ENCODE data around the gene GRIA2. TPM values are rescaled to one million over a fixed set of nuclear protein-coding genes. Genes with fewer than 3 reads are reported as not detected.

The GRIA2 gene
- total RNA-seq, 1 donor from 2014 or later = 31.3 TPM

DNA sequence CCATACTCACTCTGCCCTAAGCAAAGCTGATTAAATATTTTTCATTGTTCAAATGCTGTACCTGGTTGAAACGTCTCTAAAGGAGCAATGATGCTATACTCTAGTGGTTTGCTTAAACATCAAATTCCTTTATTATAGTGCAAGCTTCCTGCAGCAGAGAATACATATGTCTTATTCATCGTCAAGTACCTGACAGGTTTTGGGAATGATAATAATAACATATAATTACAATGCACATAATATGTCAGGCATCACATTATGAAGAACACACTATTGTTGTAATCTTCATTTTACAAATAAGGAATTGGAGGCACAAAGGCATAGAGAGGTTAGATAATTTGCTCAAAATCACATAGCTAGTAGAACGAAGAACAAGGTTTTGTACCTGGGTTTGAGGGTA lies 151.6 kb downstream of the GRIA2 start:
- TF ChIP-seq, protein P1, sequence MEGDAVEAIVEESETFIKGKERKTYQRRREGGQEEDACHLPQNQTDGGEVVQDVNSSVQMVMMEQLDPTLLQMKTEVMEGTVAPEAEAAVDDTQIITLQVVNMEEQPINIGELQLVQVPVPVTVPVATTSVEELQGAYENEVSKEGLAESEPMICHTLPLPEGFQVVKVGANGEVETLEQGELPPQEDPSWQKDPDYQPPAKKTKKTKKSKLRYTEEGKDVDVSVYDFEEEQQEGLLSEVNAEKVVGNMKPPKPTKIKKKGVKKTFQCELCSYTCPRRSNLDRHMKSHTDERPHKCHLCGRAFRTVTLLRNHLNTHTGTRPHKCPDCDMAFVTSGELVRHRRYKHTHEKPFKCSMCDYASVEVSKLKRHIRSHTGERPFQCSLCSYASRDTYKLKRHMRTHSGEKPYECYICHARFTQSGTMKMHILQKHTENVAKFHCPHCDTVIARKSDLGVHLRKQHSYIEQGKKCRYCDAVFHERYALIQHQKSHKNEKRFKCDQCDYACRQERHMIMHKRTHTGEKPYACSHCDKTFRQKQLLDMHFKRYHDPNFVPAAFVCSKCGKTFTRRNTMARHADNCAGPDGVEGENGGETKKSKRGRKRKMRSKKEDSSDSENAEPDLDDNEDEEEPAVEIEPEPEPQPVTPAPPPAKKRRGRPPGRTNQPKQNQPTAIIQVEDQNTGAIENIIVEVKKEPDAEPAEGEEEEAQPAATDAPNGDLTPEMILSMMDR (IDR thresholded peaks at IDR 0.05) = no peak
- Mint-ChIP-seq H3K36me3 (ENCODE audit: unreplicated experiment) (no peaks in the 10 kb centered on the region), H3K27me3 (ENCODE audit: unreplicated experiment) (peaks cover 34% of the 10 kb centered on the region), H3K9me3 (ENCODE audit: unreplicated experiment) (no peaks in the 10 kb centered on the region), H3K27ac (ENCODE audit: unreplicated experiment) (no peak overlapping the region), H3K4me3 (ENCODE audit: unreplicated experiment) (no peak overlapping the region), H3K4me1 (ENCODE audit: unreplicated experiment) (no peaks in the 10 kb centered on the region)
- no peak for DNase-seq (ENCODE audit: extremely low spot score, unreplicated experiment)

DNA sequence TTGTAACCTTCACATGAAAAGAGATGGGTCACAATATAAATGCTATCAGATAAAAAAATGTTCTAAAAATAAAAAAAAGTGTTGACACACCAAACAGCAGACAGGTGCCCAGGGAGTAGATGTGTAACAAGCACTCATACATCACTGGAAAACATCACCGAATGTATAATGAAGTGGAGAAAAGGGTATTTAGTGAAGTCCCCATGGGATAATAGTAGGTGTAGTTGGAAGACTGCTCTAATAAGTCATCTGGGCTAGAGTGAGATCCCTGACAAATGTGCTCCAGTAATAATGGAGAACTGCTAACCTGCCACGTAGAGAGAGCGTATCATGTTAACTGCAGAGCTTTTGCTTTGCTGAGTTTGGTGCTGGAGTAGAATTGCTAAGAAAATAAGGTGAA lies 152.0 kb downstream of the GRIA2 start:
- Mint-ChIP-seq H3K4me1 (ENCODE audit: unreplicated experiment) (no peaks in the 10 kb centered on the region), H3K9me3 (ENCODE audit: unreplicated experiment) (no peaks in the 10 kb centered on the region), H3K27ac (ENCODE audit: unreplicated experiment) (no peak overlapping the region), H3K36me3 (ENCODE audit: unreplicated experiment) (no peaks in the 10 kb centered on the region), H3K27me3 (ENCODE audit: unreplicated experiment) (peaks cover 34% of the 10 kb centered on the region), H3K4me3 (ENCODE audit: unreplicated experiment) (no peak overlapping the region)
- DNase-seq (ENCODE audit: extremely low spot score, unreplicated experiment) = no peak
- TF ChIP-seq, protein P1 (IDR thresholded peaks at IDR 0.05) = no peak

DNA sequence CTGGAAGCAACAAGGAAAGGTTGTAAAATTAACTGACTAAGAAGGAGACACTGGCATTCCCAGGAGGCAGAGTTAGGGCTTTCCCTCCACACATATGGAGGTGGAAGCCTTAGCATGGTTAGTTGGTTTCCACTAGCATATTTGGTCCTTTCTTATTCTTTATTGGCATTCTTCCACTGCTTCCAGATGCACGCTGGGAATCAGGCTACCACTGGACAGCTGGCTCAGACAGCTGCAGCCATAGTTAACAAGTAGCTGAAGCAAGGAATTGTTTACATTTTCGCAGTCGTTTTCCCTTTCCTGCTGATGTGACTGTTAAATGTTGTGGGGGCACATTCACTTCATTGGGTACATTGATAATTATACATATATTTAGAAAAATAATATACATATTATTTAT lies 169.2 kb downstream of the GRIA2 start:
- no peak for DNase-seq (ENCODE audit: extremely low spot score, unreplicated experiment)
- Mint-ChIP-seq H3K4me1 (ENCODE audit: unreplicated experiment) (no peaks in the 10 kb centered on the region), H3K36me3 (ENCODE audit: unreplicated experiment) (no peaks in the 10 kb centered on the region), H3K27me3 (ENCODE audit: unreplicated experiment) (peaks cover 7% of the 10 kb centered on the region), H3K9me3 (ENCODE audit: unreplicated experiment) (no peaks in the 10 kb centered on the region), H3K4me3 (ENCODE audit: unreplicated experiment) (no peak overlapping the region), H3K27ac (ENCODE audit: unreplicated experiment) (no peak overlapping the region)
- TF ChIP-seq, protein P1 (IDR thresholded peaks at IDR 0.05) = no peak

DNA sequence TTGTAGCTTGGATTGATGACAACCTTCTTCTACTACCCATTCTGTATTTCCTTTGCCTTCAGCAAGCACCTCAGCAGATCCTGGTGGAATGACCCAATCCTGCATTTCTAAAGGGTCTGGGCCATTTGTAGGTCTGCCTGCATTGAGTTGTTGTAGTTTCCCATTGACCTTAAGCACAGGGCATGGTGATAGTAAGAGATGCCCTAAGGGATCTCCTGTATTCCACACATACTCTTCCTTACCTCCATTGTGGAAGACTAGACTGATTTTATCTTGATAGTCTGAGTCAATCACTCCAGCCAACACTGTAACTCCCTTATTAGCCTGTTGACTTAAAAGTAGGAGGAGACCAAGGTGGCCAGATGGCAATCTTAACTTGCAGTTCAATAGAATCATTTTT lies 184.5 kb downstream of the GRIA2 start:
- Mint-ChIP-seq H3K27ac (ENCODE audit: unreplicated experiment) (no peak overlapping the region), H3K4me3 (ENCODE audit: unreplicated experiment) (no peak overlapping the region), H3K27me3 (ENCODE audit: unreplicated experiment) (peaks cover 11% of the 10 kb centered on the region), H3K4me1 (ENCODE audit: unreplicated experiment) (no peaks in the 10 kb centered on the region), H3K36me3 (ENCODE audit: unreplicated experiment) (no peaks in the 10 kb centered on the region), H3K9me3 (ENCODE audit: unreplicated experiment) (no peaks in the 10 kb centered on the region)
- DNase-seq (ENCODE audit: extremely low spot score, unreplicated experiment) = no peak
- TF ChIP-seq, protein P1 (IDR thresholded peaks at IDR 0.05) = no peak

Other genes starting within 250 kb of the GRIA2 start
- 21.8 and 25.4 TPM in 2 replicates for gene PDGFC, start 248.9 kb upstream of the GRIA2 start, total RNA-seq
- gene GLRB, start 144.6 kb upstream of the GRIA2 start, total RNA-seq = 16.7 and 19.4 TPM in 2 replicates

Data from osteocyte (in vitro differentiated cells).